Fibroblast of mammary gland (primary cell): ENCODE results near the gene CALY.
"Not testable (repeated sequence)": the region's sequence is repeated elsewhere in the genome, so short reads cannot be mapped to it uniquely, and the experiment has no call there.

Experiments used
- DNase-seq: peaks from one replicate; pipeline ENCODE4 v3.0.0-alpha.2; 2010; ENCODE audit warnings: low read depth
- H3K4me3 ChIP-seq: 2 replicates; pipeline ENCODE4 v1.5.1; 2011; ENCODE audit warnings: low read depth, mild to moderate bottlenecking, low read length, moderate library complexity; ENCODE audit not compliant: control insufficient read depth
- TF ChIP-seq, protein P1 (sequence below): conservative IDR thresholded peaks from 2 replicates; pipeline ENCODE4 v1.5.1; 2011; ENCODE audit warnings: low read depth, low read length, inconsistent platforms; ENCODE audit not compliant: control insufficient read depth, insufficient read depth

CALY gene

DNA sequence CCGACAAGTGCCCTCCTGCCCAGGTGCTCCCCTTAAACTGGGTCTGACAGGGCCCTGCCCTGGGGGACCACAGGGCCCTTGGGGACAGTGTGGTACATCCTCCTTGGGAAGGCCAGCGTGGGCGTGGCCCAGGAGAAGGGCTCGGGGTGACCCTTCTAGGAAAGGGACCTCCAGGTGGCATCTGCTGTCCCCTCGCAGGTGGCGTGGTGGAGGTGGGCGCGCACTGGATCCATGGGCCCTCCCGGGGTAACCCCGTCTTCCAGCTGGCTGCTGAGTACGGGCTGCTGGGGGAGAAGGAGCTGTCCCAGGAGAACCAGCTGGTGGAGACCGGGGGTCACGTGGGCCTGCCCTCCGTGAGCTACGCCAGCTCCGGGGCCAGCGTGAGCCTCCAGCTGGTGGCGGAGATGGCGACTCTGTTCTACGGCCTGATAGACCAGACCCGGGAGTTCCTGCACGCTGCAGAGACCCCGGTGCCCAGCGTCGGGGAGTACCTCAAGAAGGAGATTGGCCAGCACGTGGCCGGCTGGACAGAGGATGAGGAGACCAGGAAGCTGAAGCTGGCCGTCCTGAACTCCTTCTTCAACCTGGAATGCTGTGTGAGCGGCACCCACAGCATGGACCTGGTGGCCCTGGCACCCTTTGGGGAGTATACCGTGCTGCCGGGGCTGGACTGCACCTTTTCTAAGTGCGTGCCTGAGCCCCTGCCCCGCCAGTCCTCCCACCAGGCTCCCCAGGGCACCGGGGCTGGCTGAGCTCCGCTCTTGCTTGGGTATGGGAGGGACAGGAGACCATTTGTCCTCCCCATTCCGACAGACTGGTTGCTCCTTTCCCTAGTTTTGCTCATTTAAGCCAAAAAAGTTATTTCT, 43.3 kb upstream of the CALY start:
- DNase-seq, result no peak
- TF ChIP-seq, protein P1, sequence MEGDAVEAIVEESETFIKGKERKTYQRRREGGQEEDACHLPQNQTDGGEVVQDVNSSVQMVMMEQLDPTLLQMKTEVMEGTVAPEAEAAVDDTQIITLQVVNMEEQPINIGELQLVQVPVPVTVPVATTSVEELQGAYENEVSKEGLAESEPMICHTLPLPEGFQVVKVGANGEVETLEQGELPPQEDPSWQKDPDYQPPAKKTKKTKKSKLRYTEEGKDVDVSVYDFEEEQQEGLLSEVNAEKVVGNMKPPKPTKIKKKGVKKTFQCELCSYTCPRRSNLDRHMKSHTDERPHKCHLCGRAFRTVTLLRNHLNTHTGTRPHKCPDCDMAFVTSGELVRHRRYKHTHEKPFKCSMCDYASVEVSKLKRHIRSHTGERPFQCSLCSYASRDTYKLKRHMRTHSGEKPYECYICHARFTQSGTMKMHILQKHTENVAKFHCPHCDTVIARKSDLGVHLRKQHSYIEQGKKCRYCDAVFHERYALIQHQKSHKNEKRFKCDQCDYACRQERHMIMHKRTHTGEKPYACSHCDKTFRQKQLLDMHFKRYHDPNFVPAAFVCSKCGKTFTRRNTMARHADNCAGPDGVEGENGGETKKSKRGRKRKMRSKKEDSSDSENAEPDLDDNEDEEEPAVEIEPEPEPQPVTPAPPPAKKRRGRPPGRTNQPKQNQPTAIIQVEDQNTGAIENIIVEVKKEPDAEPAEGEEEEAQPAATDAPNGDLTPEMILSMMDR, result no peak
- H3K4me3 ChIP-seq, result peak overlapping the region; percentile 33

DNA sequence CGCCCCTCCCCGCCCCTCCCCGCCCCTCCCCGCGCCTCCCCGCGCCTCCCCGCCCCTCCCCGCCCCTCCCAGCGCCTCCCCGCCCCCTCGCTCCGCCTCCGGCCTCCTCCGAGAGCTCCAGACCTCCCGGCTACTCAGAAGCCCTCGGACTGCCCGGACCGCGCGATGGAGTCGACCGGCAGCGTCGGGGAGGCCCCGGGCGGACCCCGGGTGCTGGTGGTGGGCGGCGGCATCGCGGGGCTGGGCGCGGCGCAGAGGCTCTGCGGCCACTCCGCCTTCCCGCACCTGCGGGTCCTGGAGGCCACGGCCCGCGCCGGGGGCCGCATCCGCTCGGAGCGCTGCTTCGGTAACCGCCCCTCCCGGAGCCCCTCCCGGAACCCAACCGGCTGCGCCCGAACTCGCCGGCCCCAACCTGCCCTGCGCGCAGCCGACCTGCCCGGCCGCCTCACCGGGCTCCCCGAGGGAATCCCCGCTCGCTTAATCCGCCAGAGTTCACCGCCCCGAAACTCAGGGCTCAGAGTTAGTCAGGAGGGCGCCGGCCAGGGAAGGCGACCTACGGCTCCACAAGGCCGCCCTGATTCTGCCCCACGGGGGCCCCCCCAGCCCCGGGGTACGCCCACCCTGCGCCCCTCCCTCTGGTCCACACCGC, 42.6 kb upstream of the CALY start, which contains the start of gene PAOX:
PAOX (plus strand) TSS at position 111 of the 649 bp plus-strand sequence; CDS start at position 166, 55 bp downstream.
- DNase-seq, result peak; percentile 48
- TF ChIP-seq, protein P1, result no peak

DNA sequence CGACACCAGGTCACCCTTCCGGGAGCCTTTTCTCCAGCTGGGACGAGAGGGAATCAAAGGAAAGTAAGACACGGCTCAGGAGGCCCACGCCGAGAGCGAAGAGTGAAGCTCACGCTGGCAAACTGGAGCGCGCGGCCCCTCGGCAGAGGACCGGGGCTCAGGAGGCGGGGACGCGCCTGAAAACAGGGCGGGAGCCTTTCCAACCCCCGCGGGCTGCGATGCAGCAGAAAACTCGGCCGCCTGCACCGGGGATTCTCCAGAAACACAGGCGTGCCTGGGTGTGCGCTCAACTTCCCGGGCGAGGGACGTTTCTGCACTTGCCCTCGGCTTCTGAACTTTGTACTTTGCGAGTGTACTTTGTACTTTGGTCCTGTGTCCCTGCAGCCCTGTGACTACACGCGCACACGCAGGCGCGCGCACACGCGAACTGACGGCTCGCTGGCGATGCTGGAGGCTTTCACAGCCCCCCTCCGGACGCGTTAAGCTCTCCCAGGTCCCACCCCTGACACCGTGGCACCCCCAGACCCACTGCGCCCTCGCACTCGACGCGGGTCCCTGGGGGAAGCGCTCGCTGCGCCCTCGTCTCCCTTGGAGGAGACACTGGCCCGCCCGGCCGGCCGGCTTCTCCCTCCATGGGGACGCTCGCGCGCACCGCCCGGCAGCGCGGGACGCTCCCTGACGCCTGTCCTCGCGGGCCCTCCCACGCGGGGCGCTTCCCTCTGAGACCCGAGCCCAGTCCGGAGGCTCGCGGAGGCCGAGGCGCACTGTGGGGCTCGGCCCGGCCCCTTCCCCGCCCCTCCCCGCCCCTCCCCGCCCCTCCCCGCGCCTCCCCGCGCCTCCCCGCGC, 41.8 kb upstream of the CALY start:
- DNase-seq, result peak; percentile 21
- TF ChIP-seq, protein P1, result no peak
- H3K4me3 ChIP-seq, result peak overlapping the region; percentile 63

More for the DNA sequence above, 42.6 kb upstream of the CALY start, which contains the start of gene PAOX:
- peak within 1 kb of the TSS; percentile 63 for H3K4me3 ChIP-seq

DNA sequence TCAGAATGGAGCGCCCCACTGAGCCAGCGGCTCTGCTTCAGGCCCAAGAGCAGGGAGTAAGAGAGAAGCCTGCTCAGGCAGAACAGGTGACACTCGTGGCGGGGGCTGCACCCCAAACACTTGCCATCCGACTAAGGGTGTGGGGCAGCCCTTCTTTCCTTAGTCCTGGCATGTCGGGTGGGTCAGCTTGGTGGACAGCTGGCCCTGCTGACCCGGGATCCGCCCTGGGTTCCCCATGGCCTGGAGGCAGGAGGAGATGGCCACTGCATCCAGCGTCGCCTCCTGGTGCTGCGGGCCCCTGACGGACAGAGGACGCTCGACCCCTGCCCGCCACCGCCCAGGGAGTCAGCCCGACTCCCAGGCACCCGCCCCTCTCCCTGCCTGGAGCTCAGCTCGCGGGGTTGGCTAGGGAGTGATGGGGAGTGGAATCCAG, 41.1 kb upstream of the CALY start:
- peak overlapping the region; percentile 63 for H3K4me3 ChIP-seq
- TF ChIP-seq, protein P1, result no peak
- DNase-seq, result no peak

DNA sequence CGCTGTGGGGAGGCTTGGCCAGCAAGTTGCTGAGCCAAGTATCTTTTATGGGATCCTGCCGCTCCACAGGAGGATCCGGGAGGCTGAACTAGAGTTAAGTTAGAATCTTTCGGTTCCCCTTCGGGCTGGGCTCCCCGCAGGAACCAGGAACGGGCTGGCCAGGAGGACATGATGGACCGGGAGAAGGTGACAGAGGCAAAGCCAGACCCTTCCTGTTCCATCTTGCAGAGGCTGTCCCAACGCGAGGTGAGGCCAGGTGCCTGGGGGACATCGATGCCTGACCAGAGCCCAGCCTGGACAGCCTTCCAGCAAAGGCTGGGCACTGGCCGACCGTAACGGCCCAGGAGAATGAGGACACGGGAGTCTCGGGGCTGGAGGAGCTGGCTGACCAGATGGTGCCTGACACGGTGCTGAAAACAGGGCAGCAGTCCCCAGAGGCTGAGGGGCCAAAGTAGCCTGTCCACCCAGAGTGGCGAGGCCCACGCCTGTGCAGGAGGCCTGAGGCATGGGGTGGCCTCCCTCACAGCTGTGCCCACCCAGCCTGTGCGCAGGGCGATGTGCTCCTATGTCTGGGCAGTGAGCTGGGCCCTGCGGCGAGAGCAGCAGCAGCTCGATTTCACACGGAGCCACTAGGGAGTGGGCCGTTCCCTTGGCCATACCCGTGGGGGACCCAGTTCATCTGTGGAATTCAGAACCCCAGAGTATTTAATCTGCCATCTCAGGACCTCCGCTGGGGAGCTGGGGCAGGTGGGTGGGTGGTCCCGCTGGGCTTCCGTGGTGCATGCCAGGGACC, 40.5 kb upstream of the CALY start:
- DNase-seq, result no peak
- no peak overlapping the region for H3K4me3 ChIP-seq
- TF ChIP-seq, protein P1, result no peak

DNA sequence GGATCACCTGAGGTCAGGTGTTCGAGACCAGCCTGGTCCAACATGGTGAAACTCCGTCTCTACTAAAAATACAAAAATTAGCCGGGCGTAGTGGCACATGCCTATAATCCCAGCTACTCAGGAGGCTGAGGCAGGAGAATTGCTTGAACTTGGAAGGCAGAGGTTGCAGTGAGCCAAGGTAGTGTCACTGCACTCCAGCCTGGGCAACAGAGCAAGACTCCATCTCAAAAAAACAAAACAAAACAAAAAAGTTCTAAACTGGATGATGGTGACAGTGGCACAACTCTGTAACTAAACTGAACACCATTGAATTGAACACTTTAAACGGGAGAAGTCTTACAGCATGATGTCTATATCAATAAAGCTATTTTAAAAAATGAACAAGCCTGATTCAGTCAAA, 39.5 kb upstream of the CALY start:
- not testable (repeated sequence) for DNase-seq, H3K4me3 ChIP-seq
